K562 (cell line): ENCODE results near the gene CCL15.

Experiments used
- ARNT ChIP-seq, 2 experiments: fragments of 450-650 bp; IDR thresholded peaks; 2 replicates each; pipeline ENCODE4 v1.6.1; 2016; ENCODE audit warnings: mild to moderate bottlenecking in 1 of 2
- SMARCA5 ChIP-seq: fragments of 450-650 bp; IDR thresholded peaks from 2 replicates; pipeline ENCODE4 v1.6.1; 2016
- SOX6 ChIP-seq: fragments of 450-650 bp; IDR thresholded peaks from 2 replicates; pipeline ENCODE4 v1.6.1; 2014; ENCODE audit warnings: mild to moderate bottlenecking
- SREBF1 ChIP-seq: fragments of 150-350 bp; IDR thresholded peaks from 2 replicates; pipeline ENCODE4 v1.6.1; 2014; ENCODE audit warnings: antibody characterized with exemption, low read depth, low read length, borderline replicate concordance
- U2AF1 ChIP-seq: fragments of 200-400 bp; formaldehyde crosslinking; optimal IDR thresholded peaks from 2 replicates; pipeline ENCODE3; 2017; ENCODE audit warnings: mild to moderate bottlenecking, low read depth, low read length, moderate library complexity
- ZNF184 ChIP-seq: sonication (generic); formaldehyde crosslinking; IDR thresholded peaks from 2 replicates; pipeline ENCODE4 v1.5.0; 2020; ENCODE audit warnings: missing genetic modification reagents
- ZNF589 ChIP-seq: fragments of 200-800 bp; sonication (Bioruptor generic); IDR thresholded peaks from 2 replicates; pipeline ENCODE4 v1.6.1; 2016; ENCODE audit warnings: low read depth, missing genetic modification characterization, missing compliant biosample characterization
- TF ChIP-seq, protein P1 (sequence below), 3 experiments: IDR thresholded peaks in 2 of 3; conservative IDR thresholded peaks in 1 of 3; 2 replicates each; pipeline ENCODE4 v1.5.1; 2011 to 2012; ENCODE audit warnings: low read length in 3 of 3, mild to moderate bottlenecking in 3 of 3, control low read depth in 2 of 3, improper control_type of control experiment in 1 of 3, inconsistent platforms in 1 of 3, low read depth in 1 of 3, mixed read lengths in 1 of 3, moderate library complexity in 1 of 3; ENCODE audit not compliant: insufficient read depth in 2 of 3
- TF ChIP-seq, protein P2 (sequence below): sonication (generic); formaldehyde crosslinking; IDR thresholded peaks from 2 replicates; pipeline ENCODE4 v1.5.0; 2020; ENCODE audit warnings: missing genetic modification reagents
- TF ChIP-seq, protein P3 (sequence below): fragments of 450-650 bp; formaldehyde crosslinking; IDR thresholded peaks from 2 replicates; pipeline ENCODE4 v1.4.0; 2020; ENCODE audit warnings: mild to moderate bottlenecking, moderate library complexity

DNA sequence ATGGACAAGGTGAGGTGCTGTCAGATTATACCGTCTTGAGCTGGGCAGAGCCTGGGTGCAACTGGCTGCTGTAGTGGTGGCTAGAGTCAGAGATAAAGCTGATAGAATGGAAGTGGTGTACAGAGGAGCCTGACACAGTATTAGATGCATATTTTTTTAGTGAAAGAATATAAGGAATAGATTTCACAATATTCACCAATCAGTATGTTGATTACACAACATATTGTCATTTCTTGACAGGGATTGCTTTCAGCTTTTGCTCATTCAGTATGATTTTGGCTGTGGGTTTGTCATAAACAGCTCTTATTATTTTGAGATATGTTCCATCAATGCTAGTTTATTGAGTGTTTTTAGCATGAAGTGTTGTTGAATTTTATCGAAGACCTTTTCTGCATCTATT, 18.1 kb upstream of the CCL15 start:
- TF ChIP-seq ZNF184 (CRISPR knock-in tag) (no peak), SREBF1 (no peak), ZNF589 (CRISPR knock-in tag) (no peak), ARNT (IDR thresholded peaks at IDR 0.05) (no peak), SOX6 (no peak), U2AF1 (no peak), SMARCA5 (no peak)
- TF ChIP-seq, protein P1, sequence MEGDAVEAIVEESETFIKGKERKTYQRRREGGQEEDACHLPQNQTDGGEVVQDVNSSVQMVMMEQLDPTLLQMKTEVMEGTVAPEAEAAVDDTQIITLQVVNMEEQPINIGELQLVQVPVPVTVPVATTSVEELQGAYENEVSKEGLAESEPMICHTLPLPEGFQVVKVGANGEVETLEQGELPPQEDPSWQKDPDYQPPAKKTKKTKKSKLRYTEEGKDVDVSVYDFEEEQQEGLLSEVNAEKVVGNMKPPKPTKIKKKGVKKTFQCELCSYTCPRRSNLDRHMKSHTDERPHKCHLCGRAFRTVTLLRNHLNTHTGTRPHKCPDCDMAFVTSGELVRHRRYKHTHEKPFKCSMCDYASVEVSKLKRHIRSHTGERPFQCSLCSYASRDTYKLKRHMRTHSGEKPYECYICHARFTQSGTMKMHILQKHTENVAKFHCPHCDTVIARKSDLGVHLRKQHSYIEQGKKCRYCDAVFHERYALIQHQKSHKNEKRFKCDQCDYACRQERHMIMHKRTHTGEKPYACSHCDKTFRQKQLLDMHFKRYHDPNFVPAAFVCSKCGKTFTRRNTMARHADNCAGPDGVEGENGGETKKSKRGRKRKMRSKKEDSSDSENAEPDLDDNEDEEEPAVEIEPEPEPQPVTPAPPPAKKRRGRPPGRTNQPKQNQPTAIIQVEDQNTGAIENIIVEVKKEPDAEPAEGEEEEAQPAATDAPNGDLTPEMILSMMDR (IDR thresholded peaks at IDR 0.05 in 2 of 3, conservative IDR thresholded peaks at IDR 0.05 in 1 of 3; ENCODE audit: insufficient read depth in 2 of 3, low read depth in 1 of 3, low read length in 3 of 3), result no peak
- TF ChIP-seq, protein P2, sequence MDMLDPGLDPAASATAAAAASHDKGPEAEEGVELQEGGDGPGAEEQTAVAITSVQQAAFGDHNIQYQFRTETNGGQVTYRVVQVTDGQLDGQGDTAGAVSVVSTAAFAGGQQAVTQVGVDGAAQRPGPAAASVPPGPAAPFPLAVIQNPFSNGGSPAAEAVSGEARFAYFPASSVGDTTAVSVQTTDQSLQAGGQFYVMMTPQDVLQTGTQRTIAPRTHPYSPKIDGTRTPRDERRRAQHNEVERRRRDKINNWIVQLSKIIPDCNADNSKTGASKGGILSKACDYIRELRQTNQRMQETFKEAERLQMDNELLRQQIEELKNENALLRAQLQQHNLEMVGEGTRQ (CRISPR knock-in tag), result no peak
- TF ChIP-seq, protein P3, sequence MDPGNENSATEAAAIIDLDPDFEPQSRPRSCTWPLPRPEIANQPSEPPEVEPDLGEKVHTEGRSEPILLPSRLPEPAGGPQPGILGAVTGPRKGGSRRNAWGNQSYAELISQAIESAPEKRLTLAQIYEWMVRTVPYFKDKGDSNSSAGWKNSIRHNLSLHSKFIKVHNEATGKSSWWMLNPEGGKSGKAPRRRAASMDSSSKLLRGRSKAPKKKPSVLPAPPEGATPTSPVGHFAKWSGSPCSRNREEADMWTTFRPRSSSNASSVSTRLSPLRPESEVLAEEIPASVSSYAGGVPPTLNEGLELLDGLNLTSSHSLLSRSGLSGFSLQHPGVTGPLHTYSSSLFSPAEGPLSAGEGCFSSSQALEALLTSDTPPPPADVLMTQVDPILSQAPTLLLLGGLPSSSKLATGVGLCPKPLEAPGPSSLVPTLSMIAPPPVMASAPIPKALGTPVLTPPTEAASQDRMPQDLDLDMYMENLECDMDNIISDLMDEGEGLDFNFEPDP, result no peak
